Hepatocyte (in vitro differentiated cells): Measurements from ENCODE around the gene UGT8. TPM values are rescaled to one million over a fixed set of nuclear protein-coding genes. Genes with fewer than 3 reads are reported as not detected.

Source experiments
- DNase-seq: peaks from one replicate; pipeline ENCODE4 v3.0.0-alpha.2; 2016; ENCODE audit warnings: low spot score
- H2AFZ ChIP-seq: fragments of 200-600 bp; sonication (generic); 2 replicates; pipeline ENCODE4 v1.6.0; 2016; ENCODE audit warnings: antibody characterized with exemption, mild to moderate bottlenecking
- H3K27ac ChIP-seq: fragments of 200-600 bp; sonication (generic); 2 replicates; pipeline ENCODE4 v1.5.1; 2016; ENCODE audit warnings: mild to moderate bottlenecking
- H3K27me3 ChIP-seq: fragments of 200-600 bp; sonication (generic); 2 replicates; pipeline ENCODE4 v1.6.1; 2016
- H3K36me3 ChIP-seq: fragments of 200-600 bp; sonication (generic); replicated peaks from 2 replicates; pipeline ENCODE4 v1.5.1; 2016; ENCODE audit warnings: low read depth; ENCODE audit not compliant: insufficient read depth
- H3K4me1 ChIP-seq: fragments of 200-600 bp; sonication (generic); 2 replicates; pipeline ENCODE4 v1.5.1; 2016; ENCODE audit warnings: mild to moderate bottlenecking, moderate library complexity; ENCODE audit not compliant: insufficient read depth
- H3K4me2 ChIP-seq: fragments of 200-600 bp; sonication (generic); 2 replicates; pipeline ENCODE4 v1.6.0; 2016
- H3K4me3 ChIP-seq: fragments of 200-600 bp; sonication (generic); 2 replicates; pipeline ENCODE4 v1.5.1; 2016; ENCODE audit warnings: mild to moderate bottlenecking
- H3K79me2 ChIP-seq: fragments of 200-600 bp; sonication (generic); 2 replicates; pipeline ENCODE4 v1.6.0; 2017; ENCODE audit warnings: mild to moderate bottlenecking
- H3K9me2 ChIP-seq: fragments of 200-600 bp; sonication (generic); replicated peaks from 2 replicates; pipeline ENCODE4 v1.6.0; 2017; ENCODE audit warnings: mild to moderate bottlenecking; ENCODE audit not compliant: insufficient read depth
- H3K9me3 ChIP-seq: fragments of 200-600 bp; sonication (generic); 2 replicates; pipeline ENCODE4 v1.5.1; 2016; ENCODE audit warnings: low read depth, mild to moderate bottlenecking
- H4K20me1 ChIP-seq: fragments of 200-600 bp; sonication (generic); 2 replicates; pipeline ENCODE4 v1.6.0; 2016; ENCODE audit warnings: mild to moderate bottlenecking; ENCODE audit not compliant: insufficient read depth, poor library complexity, severe bottlenecking
- EZH2 ChIP-seq: fragments of 200-600 bp; sonication (generic); IDR thresholded peaks from 2 replicates; pipeline ENCODE4 v1.6.1; 2016; ENCODE audit warnings: antibody characterized with exemption, mild to moderate bottlenecking, borderline replicate concordance
- EZH2phosphoT487 ChIP-seq: fragments of 200-600 bp; sonication (generic); IDR thresholded peaks from one replicate; pipeline ENCODE4 v1.6.1; 2018; ENCODE audit warnings: antibody characterized with exemption, mild to moderate bottlenecking, low read depth, moderate library complexity; ENCODE audit not compliant: unreplicated experiment, severe bottlenecking
- WGBS: methylation state at CpG from one replicate; pipeline ENCODE4 v1.1.6; 2016; ENCODE audit warnings: low lambda C conversion rate; ENCODE audit errors: missing lambda C conversion rate; 5-methylcytosine and 5-hydroxymethylcytosine counted together
- polyA plus RNA-seq: library from polyadenylated mRNA; unstranded; fragments of >200 nt; fragmentation: Nextera tagmentation; extraction: Ambion mirVana; gene quantifications from 2 replicates; pipeline ENCODE4 v1.2.1, GENCODE V29; 2016
- total RNA-seq: library from RNA; depleted of rRNA; stranded (reverse); fragments of >200 nt; gene quantifications from 2 replicates; pipeline ENCODE4 v1.2.3, GENCODE V29; 2014
- TF ChIP-seq, protein P1 (sequence below): fragments of 200-600 bp; sonication (generic); IDR thresholded peaks from 2 replicates; pipeline ENCODE4 v1.5.1; 2016; ENCODE audit warnings: antibody characterized with exemption, mild to moderate bottlenecking; ENCODE audit not compliant: poor library complexity

Gene UGT8
- total and polyA plus RNA-seq, 2 experiments from 2014 or later: 17.0 to 47.2 TPM

GRCh38 chr4:114649908-114650307 lies 51.3 kb downstream of the UGT8 start:
- no peak overlapping the region for H3K4me3 ChIP-seq
- no peaks in the 10 kb centered on the region for H3K4me1 ChIP-seq
- no peak for DNase-seq
- no peaks in the 10 kb centered on the region for H4K20me1 ChIP-seq
- H3K9me3 ChIP-seq: no peaks in the 10 kb centered on the region
- H3K36me3 ChIP-seq: no peaks in the 10 kb centered on the region
- H3K27me3 ChIP-seq: no peaks in the 10 kb centered on the region
- no peak for TF ChIP-seq EZH2phosphoT487
- TF ChIP-seq, protein P1, sequence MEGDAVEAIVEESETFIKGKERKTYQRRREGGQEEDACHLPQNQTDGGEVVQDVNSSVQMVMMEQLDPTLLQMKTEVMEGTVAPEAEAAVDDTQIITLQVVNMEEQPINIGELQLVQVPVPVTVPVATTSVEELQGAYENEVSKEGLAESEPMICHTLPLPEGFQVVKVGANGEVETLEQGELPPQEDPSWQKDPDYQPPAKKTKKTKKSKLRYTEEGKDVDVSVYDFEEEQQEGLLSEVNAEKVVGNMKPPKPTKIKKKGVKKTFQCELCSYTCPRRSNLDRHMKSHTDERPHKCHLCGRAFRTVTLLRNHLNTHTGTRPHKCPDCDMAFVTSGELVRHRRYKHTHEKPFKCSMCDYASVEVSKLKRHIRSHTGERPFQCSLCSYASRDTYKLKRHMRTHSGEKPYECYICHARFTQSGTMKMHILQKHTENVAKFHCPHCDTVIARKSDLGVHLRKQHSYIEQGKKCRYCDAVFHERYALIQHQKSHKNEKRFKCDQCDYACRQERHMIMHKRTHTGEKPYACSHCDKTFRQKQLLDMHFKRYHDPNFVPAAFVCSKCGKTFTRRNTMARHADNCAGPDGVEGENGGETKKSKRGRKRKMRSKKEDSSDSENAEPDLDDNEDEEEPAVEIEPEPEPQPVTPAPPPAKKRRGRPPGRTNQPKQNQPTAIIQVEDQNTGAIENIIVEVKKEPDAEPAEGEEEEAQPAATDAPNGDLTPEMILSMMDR: no peak
- TF ChIP-seq EZH2: no peak
- H3K27ac ChIP-seq: no peak overlapping the region
- 50% methylated on average over 1 of the region's 1 CpG for WGBS
- H3K9me2 ChIP-seq: no peaks in the 10 kb centered on the region
- no peak overlapping the region for H3K4me2 ChIP-seq
- peaks cover 14% of the 10 kb centered on the region for H3K79me2 ChIP-seq
- no peak overlapping the region for H2AFZ ChIP-seq

GRCh38 chr4:114653675-114654074 lies 55.1 kb downstream of the UGT8 start:
- no peaks in the 10 kb centered on the region for H3K9me3 ChIP-seq
- no peak overlapping the region for H3K27ac ChIP-seq
- H3K9me2 ChIP-seq: no peaks in the 10 kb centered on the region
- no peak for DNase-seq
- H3K79me2 ChIP-seq: peaks cover 24% of the 10 kb centered on the region
- no peaks in the 10 kb centered on the region for H4K20me1 ChIP-seq
- no peak overlapping the region for H3K4me2 ChIP-seq
- no peaks in the 10 kb centered on the region for H3K4me1 ChIP-seq
- H3K36me3 ChIP-seq: no peaks in the 10 kb centered on the region
- 100% methylated on average over 1 of the region's 1 CpG for WGBS
- no peak overlapping the region for H2AFZ ChIP-seq
- TF ChIP-seq EZH2: no peak
- no peak for TF ChIP-seq EZH2phosphoT487
- TF ChIP-seq, protein P1: no peak
- H3K27me3 ChIP-seq: no peaks in the 10 kb centered on the region
- no peak overlapping the region for H3K4me3 ChIP-seq

DNA sequence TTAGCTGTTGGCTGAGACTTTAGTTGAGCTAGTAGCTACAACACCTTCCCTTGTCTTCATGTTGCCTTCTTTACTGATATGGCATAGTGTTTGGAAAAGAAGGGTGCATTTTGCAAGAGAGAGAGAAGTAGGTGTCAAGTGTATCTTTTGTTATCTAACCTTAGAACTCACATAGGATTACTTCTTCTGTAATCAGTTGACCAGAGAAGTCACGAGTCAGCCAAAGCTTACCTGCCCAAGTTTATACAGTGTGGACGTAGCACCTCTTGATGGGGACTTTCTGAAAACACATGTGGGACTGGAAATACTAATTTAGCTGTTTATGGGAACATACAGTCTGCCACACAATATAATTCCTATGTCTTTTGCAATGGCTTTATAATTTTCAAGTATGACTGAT lies 56.0 kb downstream of the UGT8 start:
- Histone ChIP-seq H4K20me1 (no peaks in the 10 kb centered on the region), H3K36me3 (no peaks in the 10 kb centered on the region), H3K79me2 (peaks cover 27% of the 10 kb centered on the region), H3K27me3 (no peaks in the 10 kb centered on the region), H2AFZ (no peak overlapping the region), H3K9me3 (no peaks in the 10 kb centered on the region), H3K4me2 (no peak overlapping the region), H3K27ac (peak overlapping the region; percentile 42), H3K9me2 (no peaks in the 10 kb centered on the region), H3K4me1 (no peaks in the 10 kb centered on the region), H3K4me3 (no peak overlapping the region)
- peak; percentile 14 for DNase-seq
- 42% methylated on average over 2 of the region's 2 CpGs for WGBS
- TF ChIP-seq EZH2phosphoT487 (no peak), EZH2 (no peak)
- TF ChIP-seq, protein P1: peak; percentile 29

DNA sequence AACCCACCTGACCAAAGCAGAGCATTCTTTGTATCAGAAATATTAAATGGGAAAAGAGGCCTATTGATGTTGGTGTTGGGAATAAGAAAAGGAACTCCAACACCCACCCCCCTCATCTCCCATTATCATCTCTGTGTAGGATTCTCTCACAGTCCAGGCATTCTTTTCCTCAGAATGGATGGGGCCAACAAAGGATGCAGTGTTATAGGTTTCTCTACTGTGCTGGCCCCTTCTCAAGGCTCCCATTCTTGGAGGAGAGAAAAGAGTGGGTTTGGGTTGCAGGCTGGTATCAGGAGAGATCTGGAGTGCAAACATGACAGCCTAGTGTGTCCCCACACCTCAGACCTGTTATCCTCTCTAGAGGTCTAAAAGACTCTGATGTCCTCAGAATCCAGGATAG lies 59.6 kb downstream of the UGT8 start:
- Histone ChIP-seq H3K4me2 (no peak overlapping the region), H3K27me3 (no peaks in the 10 kb centered on the region), H3K4me1 (no peaks in the 10 kb centered on the region), H2AFZ (no peak overlapping the region), H3K9me3 (no peaks in the 10 kb centered on the region), H3K9me2 (no peaks in the 10 kb centered on the region), H3K36me3 (no peaks in the 10 kb centered on the region), H3K4me3 (no peak overlapping the region), H3K27ac (no peak overlapping the region), H4K20me1 (no peaks in the 10 kb centered on the region), H3K79me2 (peaks cover 26% of the 10 kb centered on the region)
- TF ChIP-seq, protein P1: no peak
- TF ChIP-seq EZH2 (no peak), EZH2phosphoT487 (no peak)
- DNase-seq: no peak
